ENCODE results near the gene CLASRP. TPM values are rescaled to one million over a fixed set of nuclear protein-coding genes. Genes with fewer than 3 reads are reported as not detected.

The CLASRP gene
- total and polyA plus RNA-seq, 7 donors = 19.0 to 157 (median 65.6) TPM

- Histone ChIP-seq H3K4me1 (peaks cover 0 to 41% (median 35%) of the 10 kb centered on the region in 4 donors), H3K27me3 (no peaks in the 10 kb centered on the region), H3K9me3 (no peaks in the 10 kb centered on the region), H3K4me3 (peak overlapping the region; percentile 71 to 91 (median 86)), H3K36me3 (peaks cover 0 to 15% (median 3%) of the 10 kb centered on the region in 4 donors), H3K27ac (peak overlapping the region; percentile 73 to 80 (median 78))
- no peak for DNase-seq
- TF ChIP-seq POLR2AphosphoS5 (IDR thresholded peaks at IDR 0.05) = no peak
- 59 to 62% methylated on average over 10 of the region's 10 CpGs for WGBS, 2 donors
- intact Hi-C loops (cut with DNase I) = loop anchor here (5.0 kb wide), 2 partner anchors 41 to 169 kb away; partner anchors contain the start of genes CLASRP and EXOC3L2
Measured at GRCh38 chr19:45078390-45079062, 39.7 kb downstream of the CLASRP start.

GRCh38 chr19:45079063-45079910 lies 40.4 kb downstream of the CLASRP start, which contains the start of gene GEMIN7:
TSS of gene GEMIN7 (plus strand) at chr19:45079260. CDS start at chr19:45090115, 10,855 bp downstream.
- Histone ChIP-seq H3K36me3 (peaks cover 0 to 16% (median 3%) of the 10 kb centered on the region in 4 donors), H3K27ac (peak within 1 kb of the TSS; percentile 73 to 80 (median 78)), H3K9me3 (no peaks in the 10 kb centered on the region), H3K4me1 (peaks cover 0 to 41% (median 35%) of the 10 kb centered on the region in 4 donors), H3K27me3 (no peaks in the 10 kb centered on the region), H3K4me3 (peak within 1 kb of the TSS; percentile 71 to 91 (median 86))
- TF ChIP-seq CTCF (IDR thresholded peaks at IDR 0.05) (peak in 1 of 4 experiments; percentile 10), POLR2A (IDR thresholded peaks at IDR 0.05) (no peak), EP300 (IDR thresholded peaks at IDR 0.05) (no peak), POLR2AphosphoS5 (IDR thresholded peaks at IDR 0.05) (peak in 3 of 4 donors; percentile 36 to 62 (median 62))
- DNase-seq = peak; percentile 87
- whole genome bisulfite sequencing, 2 donors = 0% methylated on average over 61 of the region's 61 CpGs
- intact Hi-C loops (cut with DNase I) = loop anchor here (5.0 kb wide), 2 partner anchors 42 to 168 kb away; partner anchors contain the start of genes CLASRP and EXOC3L2

- whole genome bisulfite sequencing, 2 donors = 4 to 9% methylated on average over 6 of the region's 6 CpGs
- peaks cover 0 to 22% (median 3%) of the 10 kb centered on the region in 4 donors for H3K36me3 ChIP-seq
- peaks cover 0 to 40% (median 35%) of the 10 kb centered on the region in 4 donors for H3K4me1 ChIP-seq
- peak overlapping the region in 3 of 4 donors; percentile 77 to 80 (median 80) for H3K27ac ChIP-seq
- no peaks in the 10 kb centered on the region for H3K9me3 ChIP-seq
- no peaks in the 10 kb centered on the region for H3K27me3 ChIP-seq
- no peak for DNase-seq
- peak overlapping the region; percentile 71 to 91 (median 86) for H3K4me3 ChIP-seq
- intact Hi-C loops (cut with DNase I) = loop anchor here (5.0 kb wide), 2 partner anchors 43 to 167 kb away; partner anchors contain the start of genes CLASRP and EXOC3L2
- TF ChIP-seq EP300 (IDR thresholded peaks at IDR 0.05) (no peak), CTCF (IDR thresholded peaks at IDR 0.05) (no peak), POLR2A (IDR thresholded peaks at IDR 0.05) (no peak), POLR2AphosphoS5 (IDR thresholded peaks at IDR 0.05) (no peak)
Measured at GRCh38 chr19:45079911-45080370, 41.1 kb downstream of the CLASRP start.

- no peak overlapping the region for H3K4me3 ChIP-seq
- no peak overlapping the region for H3K27ac ChIP-seq
- H3K4me1 ChIP-seq = peaks cover 0 to 22% (median 14%) of the 10 kb centered on the region in 4 donors
- intact Hi-C loops (cut with DNase I) = no loop called here
- DNase-seq = no peak
- H3K27me3 ChIP-seq = no peaks in the 10 kb centered on the region
- TF ChIP-seq CTCF (IDR thresholded peaks at IDR 0.05) (no peak), POLR2AphosphoS5 (IDR thresholded peaks at IDR 0.05) (no peak), POLR2A (IDR thresholded peaks at IDR 0.05) (no peak), EP300 (IDR thresholded peaks at IDR 0.05) (no peak)
- H3K9me3 ChIP-seq = no peaks in the 10 kb centered on the region
- 94 to 95% methylated on average over 5 of the region's 5 CpGs for WGBS, 2 donors
- H3K36me3 ChIP-seq = peaks cover 0 to 22% (median 5%) of the 10 kb centered on the region in 4 donors
Measured at GRCh38 chr19:45082170-45082569, 43.3 kb downstream of the CLASRP start.

Measured in sigmoid colon (tissue), 7 donors.